GM10248 (cell line): Measurements from ENCODE around the gene KIF12.

Source experiments
- CTCF ChIA-PET: fragments of 300-600 bp; sonication (Branson Sonifier 250); formaldehyde crosslinking; extraction: SDS; loops from one replicate; lab custom pipeline; 2021; ENCODE audit warnings: antibody characterized with exemption; lab: Yijun Ruan, JAX
- POLR2A ChIA-PET: fragments of 350-650 bp; sonication (Branson Sonifier 250); formaldehyde crosslinking; extraction: SDS; loops from one replicate; lab custom pipeline; 2020; ENCODE audit warnings: antibody characterized with exemption; lab: Yijun Ruan, JAX
- DNase-seq: peaks from one replicate; pipeline ENCODE4 v3.0.0; 2012; ENCODE audit errors: extremely low spot score
- CTCF ChIP-seq: IDR thresholded peaks from 2 replicates; pipeline ENCODE4 v1.5.1; 2012; ENCODE audit warnings: mild to moderate bottlenecking, low read depth; ENCODE audit errors: extremely low read depth, missing control alignments, control extremely low read depth

KIF12 gene

GRCh38 chr9:114119242-114120191, 20.4 kb upstream of the KIF12 start:
- POLR2A ChIA-PET, result no interaction called here
- DNase-seq, result no peak
- CTCF ChIA-PET, result no interaction called here
- no peak for TF ChIP-seq CTCF

GRCh38 chr9:114117996-114118830, 19.1 kb upstream of the KIF12 start:
- TF ChIP-seq CTCF, result no peak
- CTCF ChIA-PET, result interaction anchor here (2.5 kb wide), 1 partner anchor 10 kb away, joined by 7 read pairs; no protein-coding TSS in a partner anchor
- DNase-seq, result no peak
- POLR2A ChIA-PET, result interaction anchor here (0.6 kb wide), 1 partner anchor 152 kb away, joined by 4 read pairs; no protein-coding TSS in a partner anchor

GRCh38 chr9:114117614-114117995, 18.5 kb upstream of the KIF12 start:
- no peak for TF ChIP-seq CTCF
- ChIA-PET CTCF (interaction anchor here (2.5 kb wide), 1 partner anchor 10 kb away, joined by 7 read pairs; no protein-coding TSS in a partner anchor), POLR2A (interaction anchor here (0.6 kb wide), 1 partner anchor 152 kb away, joined by 4 read pairs; no protein-coding TSS in a partner anchor)
- DNase-seq, result no peak

GRCh38 chr9:114116126-114116747, 17.1 kb upstream of the KIF12 start:
- ChIA-PET POLR2A (no interaction called here), CTCF (interaction anchor here (2.5 kb wide), 1 partner anchor 8 kb away, joined by 7 read pairs; no protein-coding TSS in a partner anchor)
- TF ChIP-seq CTCF, result no peak
- no peak for DNase-seq

- no peak for DNase-seq
- POLR2A ChIA-PET, result no interaction called here
- CTCF ChIA-PET, result interaction anchor here (2.5 kb wide), 1 partner anchor 8 kb away, joined by 7 read pairs; no protein-coding TSS in a partner anchor
- no peak for TF ChIP-seq CTCF
Measured at GRCh38 chr9:114115654-114116125, 16.6 kb upstream of the KIF12 start.

- POLR2A ChIA-PET, result no interaction called here
Measured at GRCh38 chr9:114114364-114114763, 15.3 kb upstream of the KIF12 start.

More at GRCh38 chr9:114114364-114114763, 15.3 kb upstream of the KIF12 start:
- no peak for DNase-seq
- CTCF ChIA-PET, result no interaction called here
- no peak for TF ChIP-seq CTCF
